Body of pancreas (tissue), 4 donors: ENCODE data around the gene MYO7B. TPM values are rescaled to one million over a fixed set of nuclear protein-coding genes. Genes with fewer than 3 reads are reported as not detected.

ENCODE experiments used
- ATAC-seq: fragments of 150-250 bp; one replicate; pipeline ENCODE4 v1.9.1; 2016
- DNase-seq, 4 donors: peaks; one replicate each; pipeline ENCODE4 v3.0.0-alpha.2; 2019
- H3K27ac ChIP-seq, 4 donors: fragments of 200-600 bp; sonication (generic); 1 replicate in 3 of 4; 2 replicates in 1 of 4; pipeline versions ENCODE4 v1.5.1 to v1.6.1; 2016 to 2019; ENCODE audit warnings: mild to moderate bottlenecking in 1 of 4, mixed read lengths in 1 of 4, moderate library complexity in 1 of 4
- H3K27me3 ChIP-seq, 2 donors: fragments of 200-600 bp; sonication (generic); one replicate each; pipeline ENCODE4 v1.6.0; 2016; ENCODE audit warnings: mild to moderate bottlenecking in 1 of 2
- H3K36me3 ChIP-seq, 2 donors: fragments of 200-600 bp; sonication (generic); replicated peaks in 1 of 2; 2 replicates each; pipeline ENCODE4 v1.5.1; 2016; ENCODE audit warnings: low read depth in 2 of 2; ENCODE audit not compliant: insufficient read depth in 1 of 2
- H3K4me1 ChIP-seq: fragments of 200-600 bp; sonication (generic); one replicate; pipeline ENCODE4 v1.6.0; 2016
- H3K4me3 ChIP-seq, 2 donors: fragments of 200-600 bp; sonication (generic); 1 replicate in 1 of 2; 2 replicates in 1 of 2; pipeline ENCODE4 v1.5.1; 2016 to 2019
- H3K9me3 ChIP-seq, 3 donors: fragments of 200-600 bp; sonication (generic); 1 replicate in 2 of 3; 2 replicates in 1 of 3; pipeline ENCODE4 v1.5.1; 2016
- CTCF ChIP-seq, 7 experiments: fragments of 450-650 bp in 4 of 7; fragments of 200-600 bp in 3 of 7; sonication (generic) in 3 of 7; IDR thresholded peaks; one replicate each; pipeline ENCODE4 v1.5.1; 2016 to 2019; ENCODE audit warnings: antibody characterized with exemption in 7 of 7
- POLR2A ChIP-seq, 3 donors: fragments of 450-650 bp; IDR thresholded peaks; one replicate each; pipeline ENCODE4 v1.6.1; 2016; ENCODE audit warnings: antibody characterized with exemption in 3 of 3, mild to moderate bottlenecking in 2 of 3
- WGBS, 2 donors: methylation state at CpG; one replicate each; pipeline ENCODE4 v1.1.5; 2017; 5-methylcytosine and 5-hydroxymethylcytosine counted together
- intact Hi-C: fragments of 100-400 bp; cut with DNase I; formaldehyde crosslinking; loops from one replicate; pipeline ENCODE4 v1.15.1; 2023
- total RNA-seq, 2 donors: library from RNA; depleted of rRNA; stranded (reverse); fragments of >200 nt; gene quantifications; one replicate each; pipeline ENCODE4 v1.1.0, GENCODE V29; 2016

The MYO7B gene
- total RNA-seq, 2 donors from 2014 or later: 0.33 to 1.8 TPM

GRCh38 chr2:127594116-127594591 is 58.7 kb downstream of the MYO7B start:
- intact Hi-C loops: no loop called here
- H3K9me3 ChIP-seq: no peaks in the 10 kb centered on the region
- WGBS, 2 donors: 74 to 98% methylated on average over 5 to 10 of the region's 10 CpGs

GRCh38 chr2:127596311-127597045 is 61.0 kb downstream of the MYO7B start:
- Histone ChIP-seq H3K27me3 (no peaks in the 10 kb centered on the region), H3K27ac (no peak overlapping the region), H3K36me3 (no peaks in the 10 kb centered on the region), H3K4me1 (no peaks in the 10 kb centered on the region), H3K4me3 (no peak overlapping the region), H3K9me3 (no peaks in the 10 kb centered on the region)
- no peak for ATAC-seq
- intact Hi-C loops: no loop called here
- TF ChIP-seq POLR2A (IDR thresholded peaks at IDR 0.05): no peak
- no peak for TF ChIP-seq CTCF (IDR thresholded peaks at IDR 0.05)
- whole genome bisulfite sequencing, 2 donors: 88 to 91% methylated on average over 10 to 14 of the region's 14 CpGs
- no peak for DNase-seq

More at GRCh38 chr2:127594116-127594591, 58.7 kb downstream of the MYO7B start:
- Histone ChIP-seq H3K4me3 (no peak overlapping the region), H3K27me3 (no peaks in the 10 kb centered on the region), H3K36me3 (no peaks in the 10 kb centered on the region), H3K27ac (no peak overlapping the region), H3K4me1 (no peaks in the 10 kb centered on the region)
- TF ChIP-seq POLR2A (IDR thresholded peaks at IDR 0.05) (no peak), CTCF (IDR thresholded peaks at IDR 0.05) (no peak)
- DNase-seq: no peak
- ATAC-seq: no peak

GRCh38 chr2:127597046-127597983 is 61.8 kb downstream of the MYO7B start:
- no peak for DNase-seq
- WGBS, 2 donors: 77 to 78% methylated on average over 17 of the region's 17 CpGs
- no peaks in the 10 kb centered on the region for H3K4me1 ChIP-seq
- TF ChIP-seq POLR2A (IDR thresholded peaks at IDR 0.05): no peak
- no peak for TF ChIP-seq CTCF (IDR thresholded peaks at IDR 0.05)
- no peak for ATAC-seq
- no peak overlapping the region for H3K27ac ChIP-seq
- no peaks in the 10 kb centered on the region for H3K27me3 ChIP-seq
- intact Hi-C loops: no loop called here
- no peak overlapping the region for H3K4me3 ChIP-seq
- H3K9me3 ChIP-seq: no peaks in the 10 kb centered on the region
- no peaks in the 10 kb centered on the region for H3K36me3 ChIP-seq

GRCh38 chr2:127597984-127598380 is 62.5 kb downstream of the MYO7B start:
- ATAC-seq: no peak
- no peak for DNase-seq
- Histone ChIP-seq H3K4me3 (no peak overlapping the region), H3K9me3 (no peaks in the 10 kb centered on the region), H3K4me1 (no peaks in the 10 kb centered on the region), H3K36me3 (no peaks in the 10 kb centered on the region), H3K27me3 (no peaks in the 10 kb centered on the region), H3K27ac (no peak overlapping the region)
- intact Hi-C loops: no loop called here
- TF ChIP-seq CTCF (IDR thresholded peaks at IDR 0.05): no peak
- no peak for TF ChIP-seq POLR2A (IDR thresholded peaks at IDR 0.05)
- 62 to 84% methylated on average over 4 of the region's 4 CpGs for WGBS, 2 donors
